ENCODE measurements around the gene MASP2. TPM values are rescaled to one million over a fixed set of nuclear protein-coding genes. Genes with fewer than 3 reads are reported as not detected.

The MASP2 gene
- total RNA-seq, 4 donors from 2014 or later = not detected

- TF ChIP-seq CTCF (IDR thresholded peaks at IDR 0.05; ENCODE audit: low read depth) = no peak
These were observed 9.3 kb downstream of the MASP2 start for GRCh38 chr1:11037740-11038182.

GRCh38 chr1:11031624-11032262 is 15.3 kb downstream of the MASP2 start:
- TF ChIP-seq CTCF (IDR thresholded peaks at IDR 0.05; ENCODE audit: low read depth) = no peak

- TF ChIP-seq CTCF (IDR thresholded peaks at IDR 0.05; ENCODE audit: low read depth) = no peak
These were observed 16.2 kb downstream of the MASP2 start for GRCh38 chr1:11030865-11031264.

- TF ChIP-seq CTCF (IDR thresholded peaks at IDR 0.05; ENCODE audit: low read depth) = no peak
These were observed 19.0 kb downstream of the MASP2 start for GRCh38 chr1:11028018-11028417.

- TF ChIP-seq CTCF (IDR thresholded peaks at IDR 0.05; ENCODE audit: low read depth) = no peak
These were observed 19.7 kb downstream of the MASP2 start for GRCh38 chr1:11027316-11027715.

GRCh38 chr1:11026903-11027302 is 20.1 kb downstream of the MASP2 start:
- no peak for TF ChIP-seq CTCF (IDR thresholded peaks at IDR 0.05; ENCODE audit: low read depth)

- no peak for TF ChIP-seq CTCF (IDR thresholded peaks at IDR 0.05; ENCODE audit: low read depth)
These were observed 21.0 kb downstream of the MASP2 start for GRCh38 chr1:11026052-11026451.
